ENCODE data around the gene TSPAN9. TPM values are rescaled to one million over a fixed set of nuclear protein-coding genes. Genes with fewer than 3 reads are reported as not detected.
"Not testable (repeated sequence)": the region's sequence is repeated elsewhere in the genome, so short reads cannot be mapped to it uniquely, and the experiment has no call there.

The TSPAN9 gene
- polyA plus RNA-seq, 4 donors: 79.9 to 98.9 (median 89.6) TPM

GRCh38 chr12:3043406-3043805 lies 33.8 kb upstream of the TSPAN9 start:
- no peak for DNase-seq (ENCODE audit: low read depth in 4 of 4, low spot score in 3 of 4)

- DNase-seq (ENCODE audit: low read depth in 4 of 4, low spot score in 3 of 4): no peak
Measured at GRCh38 chr12:3044141-3044630, 33.0 kb upstream of the TSPAN9 start.

- no peak for DNase-seq (ENCODE audit: low read depth in 4 of 4, low spot score in 3 of 4)
Measured at GRCh38 chr12:3045494-3045893, 31.7 kb upstream of the TSPAN9 start.

- no peak for DNase-seq (ENCODE audit: low read depth in 4 of 4, low spot score in 3 of 4)
Measured at GRCh38 chr12:3045989-3046388, 31.2 kb upstream of the TSPAN9 start.

GRCh38 chr12:3046441-3047200 lies 30.6 kb upstream of the TSPAN9 start:
- no peak for DNase-seq (ENCODE audit: low read depth in 4 of 4, low spot score in 3 of 4)

- DNase-seq (ENCODE audit: low read depth in 4 of 4, low spot score in 3 of 4): no peak
Measured at GRCh38 chr12:3047961-3048360, 29.2 kb upstream of the TSPAN9 start.

GRCh38 chr12:3048540-3048939 lies 28.6 kb upstream of the TSPAN9 start:
- DNase-seq (ENCODE audit: low read depth in 4 of 4, low spot score in 3 of 4): no peak

- no peak for DNase-seq (ENCODE audit: low read depth in 4 of 4, low spot score in 3 of 4)
Measured at GRCh38 chr12:3049176-3049575, 28.0 kb upstream of the TSPAN9 start.

- DNase-seq (ENCODE audit: low read depth in 4 of 4, low spot score in 3 of 4): no peak
Measured at GRCh38 chr12:3049611-3050249, 27.4 kb upstream of the TSPAN9 start.

GRCh38 chr12:3054374-3054773 lies 22.8 kb upstream of the TSPAN9 start:
- no peak for DNase-seq (ENCODE audit: low read depth in 4 of 4, low spot score in 3 of 4)

- no peak for DNase-seq (ENCODE audit: low read depth in 4 of 4, low spot score in 3 of 4)
Measured at GRCh38 chr12:3055026-3055703, 22.0 kb upstream of the TSPAN9 start.

GRCh38 chr12:3055704-3056467 lies 21.3 kb upstream of the TSPAN9 start:
- no peak for DNase-seq (ENCODE audit: low read depth in 4 of 4, low spot score in 3 of 4)

GRCh38 chr12:3061059-3061458 lies 16.1 kb upstream of the TSPAN9 start:
- DNase-seq (ENCODE audit: low read depth in 4 of 4, low spot score in 3 of 4): no peak

- DNase-seq (ENCODE audit: low read depth in 4 of 4, low spot score in 3 of 4): no peak
Measured at GRCh38 chr12:3061501-3062215, 15.5 kb upstream of the TSPAN9 start.

- no peak for DNase-seq (ENCODE audit: low read depth in 4 of 4, low spot score in 3 of 4)
Measured at GRCh38 chr12:3065300-3065699, 11.9 kb upstream of the TSPAN9 start.

- DNase-seq (ENCODE audit: low read depth in 4 of 4, low spot score in 3 of 4): not testable (repeated sequence)
Measured at GRCh38 chr12:3065846-3066245, 11.3 kb upstream of the TSPAN9 start.

- no peak for DNase-seq (ENCODE audit: low read depth in 4 of 4, low spot score in 3 of 4)
Measured at GRCh38 chr12:3069714-3070113, 7.5 kb upstream of the TSPAN9 start.

GRCh38 chr12:3071107-3071506 lies 6.1 kb upstream of the TSPAN9 start:
- DNase-seq (ENCODE audit: low read depth in 4 of 4, low spot score in 3 of 4): no peak

- DNase-seq (ENCODE audit: low read depth in 4 of 4, low spot score in 3 of 4): no peak
Measured at GRCh38 chr12:3071710-3072109, 5.5 kb upstream of the TSPAN9 start.

Data from left renal pelvis (tissue), 4 donors.